Suprapubic skin (tissue), 4 donors: ENCODE data around the gene OR10J1.

Source experiments
- CTCF ChIP-seq, 2 donors: fragments of 200-600 bp in 1 of 2; fragments of 450-650 bp in 1 of 2; sonication (generic) in 1 of 2; IDR thresholded peaks; one replicate each; pipeline ENCODE4 v1.5.1; 2016 to 2019; ENCODE audit warnings: antibody characterized with exemption in 2 of 2, mild to moderate bottlenecking in 1 of 2, moderate library complexity in 1 of 2
- POLR2A ChIP-seq, 2 donors: fragments of 450-650 bp; IDR thresholded peaks; one replicate each; pipeline ENCODE4 v1.6.1; 2017; ENCODE audit warnings: antibody characterized with exemption in 2 of 2, mild to moderate bottlenecking in 2 of 2, moderate library complexity in 2 of 2
- POLR2AphosphoS5 ChIP-seq, 3 donors: sonication (generic); formaldehyde crosslinking; IDR thresholded peaks; one replicate each; pipeline ENCODE4 v1.6.1; 2017; ENCODE audit warnings: antibody characterized with exemption in 3 of 3

DNA sequence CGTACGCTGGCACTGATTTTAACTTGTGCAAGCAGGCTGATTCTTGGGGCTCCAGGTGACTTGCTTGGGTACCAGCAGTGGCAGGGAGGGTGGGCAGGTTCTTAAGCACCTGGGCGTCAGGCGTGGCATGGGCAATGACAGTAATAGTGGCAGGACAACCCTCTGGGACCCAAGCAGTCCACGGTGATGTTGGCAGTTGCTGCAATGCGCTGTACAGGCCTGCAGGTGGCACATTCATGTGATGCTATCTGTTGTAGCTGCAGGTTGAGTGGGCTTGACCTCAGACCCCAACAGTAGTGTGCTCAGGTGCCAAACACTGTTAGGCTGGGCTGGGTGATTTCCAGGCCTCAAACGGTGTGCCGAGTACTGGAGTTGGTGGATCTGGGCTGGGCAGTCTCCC lies 17.7 kb upstream of the OR10J1 start:
- no peak for TF ChIP-seq CTCF (IDR thresholded peaks at IDR 0.05)
- TF ChIP-seq POLR2A (IDR thresholded peaks at IDR 0.05): no peak
- TF ChIP-seq POLR2AphosphoS5 (IDR thresholded peaks at IDR 0.05): no peak
